Smooth muscle cell (in vitro differentiated cells): ENCODE data around the gene ZBTB7C. TPM values are rescaled to one million over a fixed set of nuclear protein-coding genes. Genes with fewer than 3 reads are reported as not detected.
A peak's percentile ranks its signal among the peaks of the same experiment; 100 is the strongest.

Experiments used
- DNase-seq: peaks from one replicate; lab custom pipeline; 2025; ENCODE audit not compliant: unreplicated experiment; lab: John Stamatoyannopoulos, UW
- H2AFZ ChIP-seq: fragments of 200-600 bp; sonication (generic); 2 replicates; pipeline ENCODE4 v1.6.0; 2016; ENCODE audit warnings: antibody characterized with exemption, low read depth, mild to moderate bottlenecking
- H3F3A ChIP-seq: fragments of 200-600 bp; sonication (generic); 2 replicates; pipeline ENCODE4 v1.6.0; 2017; ENCODE audit warnings: antibody characterized with exemption, low read depth
- H3K27ac ChIP-seq: fragments of 200-600 bp; sonication (generic); 2 replicates; pipeline ENCODE4 v1.5.1; 2016; ENCODE audit warnings: low read depth, mild to moderate bottlenecking
- H3K27me3 ChIP-seq: fragments of 200-600 bp; sonication (generic); 2 replicates; pipeline ENCODE4 v1.6.1; 2016; ENCODE audit warnings: low read depth, mild to moderate bottlenecking
- H3K36me3 ChIP-seq: fragments of 200-600 bp; sonication (generic); 2 replicates; pipeline ENCODE4 v1.5.1; 2016; ENCODE audit warnings: low read depth
- H3K4me1 ChIP-seq: fragments of 200-600 bp; sonication (generic); 2 replicates; pipeline ENCODE4 v1.5.1; 2016; ENCODE audit warnings: low read depth
- H3K4me2 ChIP-seq: fragments of 200-600 bp; sonication (generic); 2 replicates; pipeline ENCODE4 v1.6.0; 2016; ENCODE audit warnings: mild to moderate bottlenecking
- H3K4me3 ChIP-seq: fragments of 200-600 bp; sonication (generic); 2 replicates; pipeline ENCODE4 v1.5.1; 2016; ENCODE audit warnings: mild to moderate bottlenecking
- H3K79me2 ChIP-seq: fragments of 200-600 bp; sonication (generic); 2 replicates; pipeline ENCODE4 v1.6.0; 2016; ENCODE audit warnings: low read depth, mild to moderate bottlenecking
- H3K9ac ChIP-seq: fragments of 200-600 bp; sonication (generic); 2 replicates; pipeline ENCODE4 v1.6.0; 2016; ENCODE audit warnings: low read depth
- H3K9me3 ChIP-seq: fragments of 200-600 bp; sonication (generic); replicated peaks from 2 replicates; pipeline ENCODE4 v1.5.1; 2016; ENCODE audit warnings: low read depth
- H4K20me1 ChIP-seq: fragments of 200-600 bp; sonication (generic); 2 replicates; pipeline ENCODE4 v1.6.0; 2016; ENCODE audit warnings: low read depth
- WGBS: methylation state at CpG from one replicate; pipeline ENCODE4 v1.1.7; 2016; ENCODE audit warnings: low lambda C conversion rate; 5-methylcytosine and 5-hydroxymethylcytosine counted together
- polyA plus RNA-seq: library from polyadenylated mRNA; unstranded; fragments of >200 nt; fragmentation: Nextera tagmentation; extraction: Ambion mirVana; gene quantifications from 2 replicates; pipeline ENCODE4 v1.2.1, GENCODE V29; 2016
- total RNA-seq: library from RNA; depleted of rRNA; stranded (reverse); fragments of >200 nt; gene quantifications from 2 replicates; pipeline ENCODE4 v1.2.3, GENCODE V29; 2014
- TF ChIP-seq, protein P1 (sequence below): fragments of 200-600 bp; sonication (generic); IDR thresholded peaks from 2 replicates; pipeline ENCODE4 v1.5.1; 2017; ENCODE audit warnings: borderline replicate concordance, mild to moderate bottlenecking, antibody characterized with exemption; ENCODE audit not compliant: insufficient read depth, poor library complexity, severe bottlenecking

Gene ZBTB7C
- total and polyA plus RNA-seq, 2 experiments from 2014 or later = 0.48 to 0.63 TPM

DNA sequence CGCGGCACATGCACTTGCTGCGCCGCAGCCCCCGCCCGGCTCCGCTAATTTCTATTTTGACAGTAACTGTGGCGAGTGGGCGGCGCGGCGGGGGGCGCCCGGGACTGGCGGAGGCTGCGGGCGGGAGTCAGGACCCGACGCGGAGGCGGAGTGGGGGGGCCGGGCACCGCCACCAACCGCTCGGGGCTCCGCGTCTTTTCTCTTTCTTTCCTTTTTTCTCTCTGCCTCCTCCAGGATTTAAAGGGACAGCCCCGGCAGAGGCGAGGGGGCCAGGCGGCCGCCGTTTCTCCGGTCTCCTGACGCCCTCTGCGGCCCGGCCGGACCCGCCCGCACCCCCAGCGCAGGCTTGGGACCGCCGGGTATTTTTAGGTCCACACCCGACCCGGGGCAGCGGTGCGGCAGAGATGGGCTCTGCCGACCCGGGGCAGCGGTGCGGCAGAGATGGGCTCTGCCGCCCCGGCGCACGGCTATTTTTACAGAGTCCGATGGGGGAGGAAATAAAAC lies 460 bp upstream of the ZBTB7C start:
- H3K9ac ChIP-seq = no peak overlapping the region
- peak overlapping the region; percentile 100 for H3K4me2 ChIP-seq
- no peaks in the 10 kb centered on the region for H3F3A ChIP-seq
- peaks cover 49% of the 10 kb centered on the region for H3K27me3 ChIP-seq
- no peaks in the 10 kb centered on the region for H3K9me3 ChIP-seq
- TF ChIP-seq, protein P1, sequence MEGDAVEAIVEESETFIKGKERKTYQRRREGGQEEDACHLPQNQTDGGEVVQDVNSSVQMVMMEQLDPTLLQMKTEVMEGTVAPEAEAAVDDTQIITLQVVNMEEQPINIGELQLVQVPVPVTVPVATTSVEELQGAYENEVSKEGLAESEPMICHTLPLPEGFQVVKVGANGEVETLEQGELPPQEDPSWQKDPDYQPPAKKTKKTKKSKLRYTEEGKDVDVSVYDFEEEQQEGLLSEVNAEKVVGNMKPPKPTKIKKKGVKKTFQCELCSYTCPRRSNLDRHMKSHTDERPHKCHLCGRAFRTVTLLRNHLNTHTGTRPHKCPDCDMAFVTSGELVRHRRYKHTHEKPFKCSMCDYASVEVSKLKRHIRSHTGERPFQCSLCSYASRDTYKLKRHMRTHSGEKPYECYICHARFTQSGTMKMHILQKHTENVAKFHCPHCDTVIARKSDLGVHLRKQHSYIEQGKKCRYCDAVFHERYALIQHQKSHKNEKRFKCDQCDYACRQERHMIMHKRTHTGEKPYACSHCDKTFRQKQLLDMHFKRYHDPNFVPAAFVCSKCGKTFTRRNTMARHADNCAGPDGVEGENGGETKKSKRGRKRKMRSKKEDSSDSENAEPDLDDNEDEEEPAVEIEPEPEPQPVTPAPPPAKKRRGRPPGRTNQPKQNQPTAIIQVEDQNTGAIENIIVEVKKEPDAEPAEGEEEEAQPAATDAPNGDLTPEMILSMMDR = no peak
- no peaks in the 10 kb centered on the region for H3K36me3 ChIP-seq
- no peaks in the 10 kb centered on the region for H4K20me1 ChIP-seq
- H2AFZ ChIP-seq = peak overlapping the region; percentile 94
- under 1% methylated on average over 35 of the region's 55 CpGs for WGBS
- H3K4me3 ChIP-seq = peak overlapping the region; percentile 69
- no peak for DNase-seq
- peaks cover 18% of the 10 kb centered on the region for H3K4me1 ChIP-seq
- H3K79me2 ChIP-seq = no peaks in the 10 kb centered on the region
- H3K27ac ChIP-seq = no peak overlapping the region

DNA sequence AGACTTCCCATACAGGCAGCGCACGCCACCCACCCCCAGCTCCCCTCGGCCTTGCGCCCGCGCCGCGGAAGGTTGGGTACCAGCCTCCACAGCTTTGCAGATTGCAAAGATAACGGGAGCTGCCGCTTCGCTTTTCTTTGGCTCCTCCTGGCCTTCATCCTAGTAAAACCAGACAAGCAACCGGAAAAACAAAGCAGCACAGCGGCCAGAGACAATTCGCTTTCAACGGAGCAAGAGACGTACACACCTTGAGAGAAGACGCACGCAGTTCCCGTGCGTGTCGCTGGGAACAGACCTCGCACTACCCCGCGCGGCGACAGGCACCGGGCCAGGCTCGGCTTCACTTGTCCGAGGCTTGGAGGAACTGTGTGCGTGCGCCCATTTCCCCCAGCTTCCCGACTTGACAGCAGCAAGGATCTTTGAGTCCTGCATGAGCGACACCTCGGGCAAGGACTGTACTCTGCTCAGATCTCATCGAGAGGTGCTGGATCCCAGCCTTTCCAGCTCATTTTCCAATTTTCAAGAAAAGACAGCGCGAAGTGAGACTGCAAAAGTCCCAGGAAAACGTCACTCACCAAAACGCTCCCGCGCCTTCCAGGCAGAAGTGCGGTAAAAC lies 964 bp downstream of the ZBTB7C start:
- Histone ChIP-seq H2AFZ (no peak overlapping the region), H3F3A (no peaks in the 10 kb centered on the region), H3K27ac (no peak overlapping the region), H3K27me3 (peaks cover 49% of the 10 kb centered on the region), H3K4me1 (peaks cover 18% of the 10 kb centered on the region), H3K4me2 (peak overlapping the region; percentile 100), H3K36me3 (no peaks in the 10 kb centered on the region), H3K9ac (no peak overlapping the region), H3K79me2 (no peaks in the 10 kb centered on the region), H4K20me1 (no peaks in the 10 kb centered on the region), H3K9me3 (no peaks in the 10 kb centered on the region), H3K4me3 (peak overlapping the region; percentile 69)
- TF ChIP-seq, protein P1 = no peak
- DNase-seq = no peak
- 5% methylated on average over 42 of the region's 42 CpGs for WGBS

DNA sequence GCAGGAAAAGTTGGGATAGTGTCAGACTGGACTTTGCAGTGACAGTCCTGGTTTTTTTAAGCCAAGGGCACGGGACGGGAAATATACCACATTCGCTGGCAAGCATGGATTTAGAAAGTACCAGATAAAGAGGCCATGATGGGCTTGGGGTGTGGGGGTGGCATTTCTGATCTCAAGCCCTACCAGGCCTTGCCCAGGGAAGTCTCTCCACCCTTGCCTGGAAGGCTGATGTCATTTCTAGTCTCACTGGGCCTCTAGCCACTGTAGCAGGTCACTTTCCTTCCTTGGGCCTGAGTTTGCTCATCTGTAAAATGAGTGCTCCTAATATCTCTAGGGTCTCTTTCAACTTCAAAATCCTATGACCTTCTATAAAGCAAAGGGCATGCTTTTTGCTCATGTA lies 1.8 kb downstream of the ZBTB7C start:
- H3K27me3 ChIP-seq = peaks cover 49% of the 10 kb centered on the region
- no peaks in the 10 kb centered on the region for H3K79me2 ChIP-seq
- H4K20me1 ChIP-seq = no peaks in the 10 kb centered on the region
- no peaks in the 10 kb centered on the region for H3F3A ChIP-seq
- peaks cover 18% of the 10 kb centered on the region for H3K4me1 ChIP-seq
- no peak for DNase-seq
- H3K36me3 ChIP-seq = no peaks in the 10 kb centered on the region
- 75% methylated on average over 3 of the region's 3 CpGs for WGBS
- H3K27ac ChIP-seq = no peak overlapping the region
- no peak overlapping the region for H3K4me2 ChIP-seq
- H2AFZ ChIP-seq = no peak overlapping the region
- TF ChIP-seq, protein P1 = no peak
- H3K4me3 ChIP-seq = no peak overlapping the region
- H3K9me3 ChIP-seq = no peaks in the 10 kb centered on the region
- no peak overlapping the region for H3K9ac ChIP-seq

DNA sequence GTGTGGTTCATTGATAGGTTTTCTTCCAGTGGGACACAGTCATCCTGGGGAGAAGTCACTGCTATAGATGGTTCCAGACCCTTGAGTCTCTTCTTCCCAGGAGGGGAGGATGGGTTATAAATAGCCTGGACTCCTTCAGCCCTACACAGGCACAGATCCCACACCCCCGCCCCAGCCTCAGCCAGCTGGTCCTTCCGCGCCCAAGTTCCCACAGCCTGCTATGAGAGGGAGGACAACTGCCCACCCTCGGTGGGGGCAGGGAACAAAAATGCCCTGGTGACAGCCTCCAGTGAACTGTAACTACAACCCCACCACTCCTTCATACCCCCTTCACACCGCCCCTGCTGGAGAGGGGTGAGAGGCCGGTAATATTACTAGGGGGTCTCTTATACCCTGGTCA lies 3.2 kb downstream of the ZBTB7C start:
- Histone ChIP-seq H3K27ac (no peak overlapping the region), H3K9ac (no peak overlapping the region)

More for the DNA sequence above, 3.2 kb downstream of the ZBTB7C start:
- H3K79me2 ChIP-seq = no peaks in the 10 kb centered on the region
- H3K9me3 ChIP-seq = no peaks in the 10 kb centered on the region
- peaks cover 35% of the 10 kb centered on the region for H3K27me3 ChIP-seq
- no peak overlapping the region for H3K4me2 ChIP-seq
- no peaks in the 10 kb centered on the region for H4K20me1 ChIP-seq
- H3K4me3 ChIP-seq = no peak overlapping the region
- no peak for DNase-seq
- TF ChIP-seq, protein P1 = no peak
- peaks cover 17% of the 10 kb centered on the region for H3K4me1 ChIP-seq
- WGBS = 76% methylated on average over 6 of the region's 6 CpGs
- H3K36me3 ChIP-seq = no peaks in the 10 kb centered on the region
- no peak overlapping the region for H2AFZ ChIP-seq
- H3F3A ChIP-seq = no peaks in the 10 kb centered on the region
